Brain microvascular endothelial cell (primary cell): ENCODE measurements around the gene GNAL.
A peak's percentile ranks its signal among the peaks of the same experiment; 100 is the strongest.

Source experiments
- DNase-seq: peaks from one replicate; pipeline ENCODE4 v3.0.0-alpha.2; 2020
- H3K27ac ChIP-seq: fragments of 250-450 bp; sonication (Bioruptor Pico); 2 replicates; pipeline ENCODE4 v1.5.1; 2020; ENCODE audit warnings: mild to moderate bottlenecking, moderate library complexity
- H3K27me3 ChIP-seq: fragments of 250-450 bp; sonication (Bioruptor Pico); replicated peaks from 2 replicates; pipeline ENCODE4 v1.5.1; 2020; ENCODE audit warnings: mild to moderate bottlenecking
- H3K36me3 ChIP-seq: fragments of 250-450 bp; sonication (Bioruptor Pico); replicated peaks from 2 replicates; pipeline ENCODE4 v1.5.1; 2020; ENCODE audit warnings: mild to moderate bottlenecking
- H3K4me3 ChIP-seq: 2 replicates; pipeline ENCODE4 v1.5.1; 2011; ENCODE audit warnings: low read depth, mild to moderate bottlenecking, control low read depth, low read length, moderate library complexity
- CTCF ChIP-seq: IDR thresholded peaks from 2 replicates; pipeline ENCODE4 v1.5.1; 2011; ENCODE audit warnings: low read depth, mild to moderate bottlenecking, moderate library complexity, low read length, control low read depth, inconsistent platforms; ENCODE audit errors: missing control alignments
- in situ Hi-C: cut with HindIII; loops from 2 replicates; pipeline ENCODE4 v1.10.0; 2017; ENCODE audit warnings: low sequenced_read_pairs, low pct_ligation_motif_present

The GNAL gene

GRCh38 chr18:11802586-11802985, 113.5 kb downstream of the GNAL start:
- no peak overlapping the region for H3K4me3 ChIP-seq
- H3K27me3 ChIP-seq: no peaks in the 10 kb centered on the region
- TF ChIP-seq CTCF: no peak
- DNase-seq: no peak
- H3K27ac ChIP-seq: no peak overlapping the region
- H3K36me3 ChIP-seq: no peaks in the 10 kb centered on the region
- in situ Hi-C loops: no loop called here

- peak; percentile 37 for DNase-seq
- Histone ChIP-seq H3K27ac (peak overlapping the region; percentile 61), H3K27me3 (no peaks in the 10 kb centered on the region), H3K36me3 (no peaks in the 10 kb centered on the region), H3K4me3 (no peak overlapping the region)
- in situ Hi-C loops: no loop called here
- TF ChIP-seq CTCF: no peak
Measured at GRCh38 chr18:11807233-11807632, 118.2 kb downstream of the GNAL start.

GRCh38 chr18:11808001-11808855, 119.2 kb downstream of the GNAL start:
- Histone ChIP-seq H3K27me3 (no peaks in the 10 kb centered on the region), H3K4me3 (no peak overlapping the region), H3K36me3 (no peaks in the 10 kb centered on the region), H3K27ac (peak overlapping the region; percentile 61)
- TF ChIP-seq CTCF: no peak
- DNase-seq: peak; percentile 60
- in situ Hi-C loops: no loop called here

- Histone ChIP-seq H3K4me3 (no peak overlapping the region), H3K36me3 (no peaks in the 10 kb centered on the region), H3K27ac (no peak overlapping the region), H3K27me3 (no peaks in the 10 kb centered on the region)
- in situ Hi-C loops: no loop called here
- no peak for DNase-seq
- TF ChIP-seq CTCF: no peak
Measured at GRCh38 chr18:11809895-11810294, 120.8 kb downstream of the GNAL start.

GRCh38 chr18:11810379-11810778, 121.3 kb downstream of the GNAL start:
- DNase-seq: no peak
- TF ChIP-seq CTCF: no peak
- in situ Hi-C loops: no loop called here
- Histone ChIP-seq H3K36me3 (no peaks in the 10 kb centered on the region), H3K27me3 (no peaks in the 10 kb centered on the region), H3K4me3 (no peak overlapping the region), H3K27ac (no peak overlapping the region)

- no peak for DNase-seq
- in situ Hi-C loops: no loop called here
- H3K27me3 ChIP-seq: no peaks in the 10 kb centered on the region
- no peak overlapping the region for H3K27ac ChIP-seq
- H3K36me3 ChIP-seq: no peaks in the 10 kb centered on the region
- H3K4me3 ChIP-seq: no peak overlapping the region
- TF ChIP-seq CTCF: no peak
Measured at GRCh38 chr18:11811009-11811408, 121.9 kb downstream of the GNAL start.
